ENCODE data around the gene SHISAL1.

The SHISAL1 gene

GRCh38 chr22:44337678-44338004 lies 24.9 kb upstream of the SHISAL1 start:
- no peak for TF ChIP-seq CTCF (IDR thresholded peaks at IDR 0.05; ENCODE audit: insufficient read depth, low read length, poor library complexity, severe bottlenecking)
- no peak for DNase-seq (ENCODE audit: extremely low read depth, insufficient read length)
- Histone ChIP-seq H3K4me3 (replicated peaks; ENCODE audit: low read depth, low read length) (no peak overlapping the region), H3K36me3 (ENCODE audit: control insufficient read depth, insufficient read depth, low read length) (no peaks in the 10 kb centered on the region), H3K27me3 (replicated peaks; ENCODE audit: control insufficient read depth, insufficient read depth, low read length) (peaks cover 3% of the 10 kb centered on the region; the same call in 1 of the 2 replicates)

DNA sequence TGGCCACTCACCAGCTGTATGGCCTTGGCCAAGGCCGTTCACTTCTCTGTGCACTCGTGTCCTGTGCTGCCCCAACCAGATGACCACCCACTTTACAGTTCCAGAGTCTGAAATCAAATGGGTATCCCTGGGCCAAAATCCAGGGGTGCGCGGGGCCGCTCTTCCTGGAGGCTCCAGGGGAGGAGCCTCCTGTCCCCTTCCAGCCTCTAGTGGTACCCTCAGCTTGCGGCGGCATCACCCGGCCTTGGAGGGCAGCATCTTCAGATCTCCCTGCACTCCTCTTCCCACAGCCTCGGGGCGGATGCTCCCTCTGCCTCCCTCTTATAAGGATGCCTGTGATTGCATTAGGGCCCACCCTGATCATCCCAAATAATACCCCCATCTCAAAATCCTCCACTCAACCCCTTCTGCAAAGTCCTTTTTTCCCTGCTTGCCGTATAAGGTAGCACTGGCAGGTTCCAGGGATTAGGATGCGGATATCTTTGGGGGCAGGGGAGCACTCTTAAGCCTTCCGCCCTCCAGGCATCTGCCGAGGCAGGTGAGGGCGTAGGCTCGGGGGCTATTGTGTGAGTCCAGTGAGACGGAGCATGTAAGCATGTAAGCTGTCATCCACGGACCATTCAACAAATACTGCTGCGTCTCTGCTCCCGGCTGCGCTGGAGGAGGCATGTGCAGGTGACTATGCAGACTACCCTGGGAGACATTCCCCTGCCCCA lies 24.4 kb upstream of the SHISAL1 start:
- H3K4me3 ChIP-seq (replicated peaks; ENCODE audit: low read depth, low read length): no peak overlapping the region
- no peaks in the 10 kb centered on the region for H3K36me3 ChIP-seq (ENCODE audit: control insufficient read depth, insufficient read depth, low read length)
- DNase-seq (ENCODE audit: extremely low read depth, insufficient read length): no peak
- TF ChIP-seq CTCF (IDR thresholded peaks at IDR 0.05; ENCODE audit: insufficient read depth, low read length, poor library complexity, severe bottlenecking): no peak
- H3K27me3 ChIP-seq (replicated peaks; ENCODE audit: control insufficient read depth, insufficient read depth, low read length): peaks cover 3% of the 10 kb centered on the region; the same call in 1 of the 2 replicates

GRCh38 chr22:44335903-44336803 lies 23.4 kb upstream of the SHISAL1 start:
- TF ChIP-seq CTCF (IDR thresholded peaks at IDR 0.05; ENCODE audit: insufficient read depth, low read length, poor library complexity, severe bottlenecking): peak; percentile 10
- no peak for DNase-seq (ENCODE audit: extremely low read depth, insufficient read length)
- Histone ChIP-seq H3K36me3 (ENCODE audit: control insufficient read depth, insufficient read depth, low read length) (no peaks in the 10 kb centered on the region), H3K27me3 (replicated peaks; ENCODE audit: control insufficient read depth, insufficient read depth, low read length) (peaks cover 3% of the 10 kb centered on the region; the same call in 1 of the 2 replicates), H3K4me3 (replicated peaks; ENCODE audit: low read depth, low read length) (no peak overlapping the region)

- DNase-seq (ENCODE audit: extremely low read depth, insufficient read length): no peak
- peaks cover 3% of the 10 kb centered on the region; the same call in 1 of the 2 replicates for H3K27me3 ChIP-seq (replicated peaks; ENCODE audit: control insufficient read depth, insufficient read depth, low read length)
- H3K36me3 ChIP-seq (ENCODE audit: control insufficient read depth, insufficient read depth, low read length): no peaks in the 10 kb centered on the region
- TF ChIP-seq CTCF (IDR thresholded peaks at IDR 0.05; ENCODE audit: insufficient read depth, low read length, poor library complexity, severe bottlenecking): no peak
- no peak overlapping the region for H3K4me3 ChIP-seq (replicated peaks; ENCODE audit: low read depth, low read length)
These were observed 22.5 kb upstream of the SHISAL1 start for GRCh38 chr22:44335066-44335839.

- no peak for DNase-seq (ENCODE audit: extremely low read depth, insufficient read length)
- H3K36me3 ChIP-seq (ENCODE audit: control insufficient read depth, insufficient read depth, low read length): no peaks in the 10 kb centered on the region
- no peak for TF ChIP-seq CTCF (IDR thresholded peaks at IDR 0.05; ENCODE audit: insufficient read depth, low read length, poor library complexity, severe bottlenecking)
- peaks cover 1% of the 10 kb centered on the region; the same call in 1 of the 2 replicates for H3K27me3 ChIP-seq (replicated peaks; ENCODE audit: control insufficient read depth, insufficient read depth, low read length)
- no peak overlapping the region for H3K4me3 ChIP-seq (replicated peaks; ENCODE audit: low read depth, low read length)
These were observed 21.3 kb upstream of the SHISAL1 start for GRCh38 chr22:44333847-44334635.
